NK-92 treated with Interleukin-12 subunit alpha and Interleukin-12 subunit beta, amount 100 ng/mL, for 24 hours (cell line): ENCODE data around the gene CHRM1.

ENCODE experiments used
- DNase-seq: peaks from one replicate; lab custom pipeline; 2025; lab: John Stamatoyannopoulos, UW

Gene CHRM1

GRCh38 chr11:62925745-62926679 is 4.8 kb upstream of the CHRM1 start:
- no peak for DNase-seq

DNA sequence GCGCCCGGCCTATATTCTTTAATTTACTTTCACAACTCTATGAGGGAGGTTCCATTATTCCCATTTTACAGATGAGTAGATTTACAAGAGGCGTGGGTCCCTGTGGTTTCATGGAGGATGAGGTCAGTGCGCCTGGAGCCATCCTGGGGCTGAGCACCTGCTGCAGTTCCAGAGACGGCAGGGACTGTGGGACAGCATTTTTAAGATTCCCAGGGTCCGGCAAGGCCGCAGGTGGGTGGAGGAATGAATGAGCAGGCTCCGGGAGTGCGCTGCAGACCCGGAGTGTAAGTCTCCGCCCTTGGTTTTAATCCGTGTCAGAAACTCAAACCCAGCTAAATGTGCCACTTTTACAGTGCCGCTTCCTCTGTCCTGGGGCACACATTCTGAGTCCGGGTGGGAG is 4.1 kb upstream of the CHRM1 start:
- DNase-seq = no peak

DNA sequence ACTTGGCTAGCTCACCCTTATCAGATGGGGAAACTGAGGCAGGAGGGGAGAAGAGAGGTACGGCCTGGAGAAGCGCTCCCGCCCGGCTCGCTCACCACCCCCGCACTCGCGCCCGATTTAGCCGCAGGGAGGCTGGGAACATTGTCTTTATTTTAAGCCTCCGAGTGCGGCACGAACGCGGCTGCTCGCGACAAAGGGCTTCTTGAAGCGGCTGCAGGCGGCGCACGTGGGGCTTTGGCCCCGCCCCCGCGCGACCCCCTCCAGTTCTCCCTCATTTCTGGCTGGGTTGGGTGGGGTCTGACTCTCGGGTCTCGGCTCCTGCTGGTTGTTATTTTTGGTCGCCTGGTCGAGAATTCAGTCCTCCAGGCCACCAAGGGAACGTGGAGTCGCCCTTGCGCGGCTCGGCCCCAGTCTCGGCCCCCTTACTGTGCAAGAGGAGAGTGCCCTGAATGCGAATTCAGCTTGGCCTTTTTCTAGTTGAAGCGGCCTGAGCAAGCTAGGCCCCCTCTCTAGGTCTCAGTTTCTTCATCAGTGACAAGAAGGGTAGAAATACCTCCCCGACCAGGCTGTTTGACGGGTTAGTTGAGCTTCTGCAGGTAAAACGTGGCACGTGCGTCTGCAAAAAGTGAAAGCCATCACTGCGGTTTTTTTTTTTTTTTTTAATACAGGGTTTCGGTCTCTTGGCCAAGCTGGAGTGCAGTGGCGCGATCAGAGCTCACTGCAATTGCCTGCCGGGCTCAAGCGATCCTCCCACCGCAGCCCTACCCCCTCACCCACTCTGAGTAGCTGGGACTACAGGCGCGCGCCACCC is 2.6 kb upstream of the CHRM1 start:
- DNase-seq = no peak

DNA sequence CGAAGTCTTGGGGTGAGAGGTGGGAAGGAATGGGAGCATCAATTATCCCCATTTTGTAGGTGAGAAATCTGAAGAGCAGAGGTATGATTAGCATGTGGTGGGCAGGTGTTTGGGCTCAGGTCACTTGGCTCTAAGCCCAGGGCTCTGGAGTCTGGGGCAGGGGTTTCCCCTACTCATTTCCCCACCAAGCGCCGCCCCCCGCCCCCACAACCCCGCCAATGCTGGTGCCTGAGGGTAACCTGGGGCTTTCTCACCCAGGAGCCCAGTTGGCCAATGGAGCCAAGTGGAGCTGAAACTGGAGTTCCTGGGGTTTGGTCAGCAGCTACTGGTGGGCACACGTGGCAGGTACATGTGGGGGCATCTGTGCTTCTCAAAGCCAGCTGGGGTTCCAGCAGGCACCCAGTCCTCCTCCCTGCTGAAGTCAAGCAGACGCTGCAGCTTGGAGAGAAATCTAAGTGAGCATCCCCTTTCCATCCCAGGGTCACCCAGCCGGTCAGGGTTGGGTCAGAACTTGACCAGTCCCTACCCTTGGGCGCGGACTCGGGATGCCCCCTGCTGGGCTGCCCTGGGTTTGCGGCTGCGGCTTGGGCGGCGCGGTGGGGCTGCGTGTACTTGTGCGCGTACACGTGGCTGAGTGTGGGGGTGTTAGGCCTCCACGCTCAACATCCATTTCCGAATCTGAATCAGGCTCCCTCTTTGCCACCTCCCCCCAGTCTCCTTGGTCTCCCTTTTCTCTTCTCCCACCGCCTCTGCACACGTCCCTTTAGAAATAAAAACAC is 1.7 kb upstream of the CHRM1 start:
- DNase-seq = no peak

- DNase-seq = no peak
Measured at GRCh38 chr11:62922189-62922589, 1.0 kb upstream of the CHRM1 start.

DNA sequence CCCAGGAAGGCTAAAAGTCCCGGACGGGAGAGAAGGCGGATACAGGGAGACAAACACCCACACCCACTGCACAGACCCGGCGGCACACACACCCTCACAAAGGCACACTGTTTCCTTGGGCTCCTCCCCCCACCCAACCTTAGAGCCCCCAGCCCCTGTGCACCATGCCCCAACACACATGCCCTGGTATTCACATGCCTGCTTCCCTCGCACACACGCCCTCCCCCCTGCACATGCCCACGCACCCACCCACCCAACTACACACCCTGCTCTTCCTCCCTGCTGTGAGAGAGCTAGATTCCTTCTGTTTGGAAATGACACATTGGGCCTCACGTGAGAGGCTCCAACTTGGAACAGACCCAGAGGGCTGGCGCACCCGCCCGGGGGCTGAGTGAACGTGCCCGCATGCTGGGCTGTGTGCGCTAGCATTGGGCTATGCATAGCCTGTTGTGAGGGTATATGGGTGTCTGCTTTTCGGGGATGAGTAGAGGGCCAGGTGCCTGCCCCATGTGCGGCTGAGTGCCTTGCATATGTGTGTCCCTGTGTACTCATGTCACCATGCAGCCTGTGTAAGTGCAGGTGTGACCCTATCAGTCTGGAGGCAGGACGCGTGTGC is 518 bp upstream of the CHRM1 start:
- DNase-seq = no peak

DNA sequence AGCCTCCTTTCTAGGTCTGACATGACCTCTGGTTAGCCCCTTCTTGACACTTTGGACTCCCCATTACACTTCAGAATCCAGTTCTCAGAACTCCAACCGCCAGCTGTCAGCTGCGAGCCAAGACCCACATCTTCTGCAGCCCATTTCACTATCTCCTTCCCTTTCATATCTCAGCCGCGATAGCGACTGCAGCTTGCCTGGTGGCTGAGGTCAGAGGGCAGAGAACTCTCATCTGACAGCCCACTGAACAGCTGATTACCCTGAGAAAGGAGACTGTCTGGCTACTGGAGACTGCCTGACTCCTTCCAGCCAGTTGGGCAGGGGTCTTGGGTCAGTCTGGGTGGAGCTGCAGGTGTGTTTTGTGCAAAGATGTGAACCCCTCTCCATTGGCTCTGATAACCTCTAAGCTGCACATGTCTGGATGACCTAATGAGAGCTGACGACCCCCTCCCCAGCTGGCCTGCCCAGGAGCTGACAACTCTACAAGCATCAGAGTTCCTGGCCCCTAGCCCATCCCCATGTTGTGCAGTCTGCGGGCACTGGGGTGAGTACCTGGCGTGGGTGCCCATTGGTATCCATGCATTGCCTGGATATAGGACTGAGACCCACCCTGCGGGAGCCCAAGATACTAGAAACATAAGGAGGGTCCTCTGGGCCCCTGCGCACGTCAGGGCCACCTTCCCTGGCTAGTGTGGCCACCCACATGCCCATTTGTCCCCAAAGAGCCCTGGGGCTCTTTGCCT is 1.1 kb downstream of the CHRM1 start:
- no peak for DNase-seq

DNA sequence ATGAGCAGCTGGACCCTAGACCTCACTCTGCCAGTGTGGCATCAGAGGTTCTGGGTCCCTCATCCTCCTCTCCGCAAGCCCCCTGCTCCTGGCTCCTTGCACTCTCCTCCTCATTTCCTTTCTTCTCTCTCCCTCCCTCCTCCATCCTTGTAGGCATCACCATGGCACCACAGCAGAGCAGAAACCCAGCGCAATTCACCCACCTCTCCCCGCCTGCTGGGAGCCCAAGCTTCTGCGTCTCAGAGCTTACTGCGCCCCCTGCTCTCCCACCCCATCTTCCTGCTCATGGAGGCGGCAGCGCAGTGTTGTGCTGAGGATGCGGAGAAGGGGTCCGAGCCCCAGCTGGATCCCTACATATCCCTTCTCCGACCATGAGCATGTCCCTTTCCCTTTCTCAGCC is 1.7 kb downstream of the CHRM1 start:
- DNase-seq = no peak

DNA sequence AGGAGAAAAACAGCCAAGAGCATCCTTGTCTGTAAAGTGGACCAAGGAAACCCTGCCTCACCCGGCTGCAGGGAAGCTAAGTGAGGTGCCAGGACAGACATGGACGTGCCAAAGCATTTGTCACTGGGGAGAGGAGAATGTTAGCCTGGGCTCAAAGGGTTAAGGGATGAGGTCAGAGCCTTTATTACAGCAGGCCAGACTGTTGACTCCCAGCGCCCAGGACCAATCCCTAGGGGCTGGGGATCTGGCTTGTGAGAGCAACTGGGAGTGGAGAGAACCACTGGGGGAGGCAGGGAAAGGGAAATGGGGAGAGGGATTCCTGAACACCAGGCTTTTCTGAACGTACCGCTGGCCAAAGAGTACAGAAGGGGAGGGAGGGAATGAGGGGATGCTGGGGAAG is 2.6 kb downstream of the CHRM1 start:
- no peak for DNase-seq

DNA sequence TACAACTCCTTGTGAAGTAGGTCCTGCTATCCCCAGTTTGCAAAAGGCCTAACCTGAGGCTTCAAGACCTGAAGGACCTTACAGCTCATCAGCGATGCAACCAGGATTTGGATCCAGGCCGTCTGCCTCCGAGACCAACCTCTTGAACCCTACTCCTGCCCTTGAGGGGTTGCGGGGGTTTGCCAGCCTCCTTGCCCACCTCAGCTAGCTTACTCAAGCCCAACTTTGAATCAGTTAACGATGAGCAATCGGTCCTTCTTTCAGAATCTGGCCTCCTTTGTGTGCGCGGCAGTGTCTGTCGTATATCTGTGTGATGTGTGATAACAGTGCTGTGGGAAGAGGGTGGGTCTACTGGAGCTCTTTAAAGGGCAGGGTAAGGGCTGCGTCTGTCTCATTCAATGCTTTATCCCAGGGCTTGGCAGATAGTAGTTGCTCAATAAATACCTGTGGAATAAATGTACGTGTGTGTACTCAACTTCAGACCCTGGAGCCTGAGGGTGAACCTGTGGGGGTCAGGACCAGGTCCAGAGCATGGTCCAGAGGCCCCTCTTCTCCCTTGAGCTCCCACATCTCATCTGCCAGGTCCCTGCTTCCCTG is 3.2 kb downstream of the CHRM1 start:
- no peak for DNase-seq

GRCh38 chr11:62914416-62914815 is 6.7 kb downstream of the CHRM1 start:
- no peak for DNase-seq

- DNase-seq = no peak
Measured at GRCh38 chr11:62912268-62912667, 8.9 kb downstream of the CHRM1 start.

- no peak for DNase-seq
Measured at GRCh38 chr11:62911137-62912130, 9.7 kb downstream of the CHRM1 start.

DNA sequence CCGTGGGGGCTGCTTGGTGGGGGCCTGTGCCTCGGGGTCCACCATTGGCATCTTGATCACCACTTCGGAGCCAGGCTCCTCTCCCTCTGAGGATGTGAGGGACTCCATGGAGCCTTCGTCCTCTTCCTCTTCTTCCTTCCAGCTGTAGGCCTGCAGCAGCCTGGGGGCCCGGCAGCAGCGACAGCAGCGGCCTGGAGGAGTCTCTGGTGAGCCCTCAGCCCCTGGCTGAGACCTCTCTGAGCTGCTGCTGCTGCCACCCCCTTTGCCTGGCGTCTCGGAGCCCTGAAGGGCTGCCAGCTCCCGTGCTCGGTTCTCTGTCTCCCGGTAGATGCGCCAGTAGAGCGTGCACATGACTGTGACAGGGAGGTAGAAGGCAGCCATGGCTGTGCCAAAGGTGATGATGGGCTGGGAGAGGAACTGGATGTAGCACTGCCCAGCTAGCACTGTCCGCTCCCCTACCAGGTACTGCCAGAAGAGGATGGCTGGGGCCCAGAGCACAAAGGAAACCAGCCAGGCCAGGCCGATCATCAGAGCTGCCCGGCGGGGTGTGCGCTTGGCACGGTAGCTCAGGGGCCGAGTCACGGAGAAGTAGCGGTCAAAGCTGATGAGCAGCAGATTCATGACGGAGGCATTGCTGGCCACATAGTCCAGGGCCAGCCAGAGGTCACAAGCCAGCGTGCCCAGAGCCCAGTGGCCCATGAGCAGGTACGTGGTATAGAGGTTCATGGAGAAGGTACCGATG is 10.9 kb downstream of the CHRM1 start:
- no peak for DNase-seq

GRCh38 chr11:62909107-62909894 is 11.9 kb downstream of the CHRM1 start:
- DNase-seq = no peak

DNA sequence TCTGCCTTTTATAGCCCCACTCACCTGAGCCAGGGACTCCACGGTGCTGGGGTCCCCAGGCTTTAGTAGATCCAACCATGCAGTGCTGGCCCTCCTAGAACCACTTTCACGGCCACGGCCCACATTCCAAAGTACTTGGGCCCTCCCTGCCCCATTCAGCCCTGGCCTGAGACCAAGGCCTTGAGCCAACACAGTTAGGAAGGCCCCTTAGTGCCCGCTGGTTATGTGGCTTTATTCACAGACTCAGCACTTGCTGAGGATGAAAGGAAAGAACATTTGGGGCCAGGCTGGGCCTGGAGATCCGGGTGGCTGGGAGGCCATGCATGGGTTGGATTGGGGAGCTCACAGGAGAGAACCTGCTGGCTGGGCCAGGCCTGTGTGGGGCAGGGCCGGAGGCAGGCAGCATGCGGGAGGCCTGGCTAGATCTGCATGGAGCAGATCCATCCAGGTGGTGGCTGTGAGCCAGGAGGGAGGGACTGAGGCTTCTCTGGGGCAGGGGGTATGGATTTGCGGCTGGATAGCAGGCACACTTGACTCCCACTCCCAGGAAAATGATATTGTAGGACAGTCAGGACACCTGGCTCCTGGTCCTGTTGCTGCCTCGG is 12.6 kb downstream of the CHRM1 start:
- no peak for DNase-seq

DNA sequence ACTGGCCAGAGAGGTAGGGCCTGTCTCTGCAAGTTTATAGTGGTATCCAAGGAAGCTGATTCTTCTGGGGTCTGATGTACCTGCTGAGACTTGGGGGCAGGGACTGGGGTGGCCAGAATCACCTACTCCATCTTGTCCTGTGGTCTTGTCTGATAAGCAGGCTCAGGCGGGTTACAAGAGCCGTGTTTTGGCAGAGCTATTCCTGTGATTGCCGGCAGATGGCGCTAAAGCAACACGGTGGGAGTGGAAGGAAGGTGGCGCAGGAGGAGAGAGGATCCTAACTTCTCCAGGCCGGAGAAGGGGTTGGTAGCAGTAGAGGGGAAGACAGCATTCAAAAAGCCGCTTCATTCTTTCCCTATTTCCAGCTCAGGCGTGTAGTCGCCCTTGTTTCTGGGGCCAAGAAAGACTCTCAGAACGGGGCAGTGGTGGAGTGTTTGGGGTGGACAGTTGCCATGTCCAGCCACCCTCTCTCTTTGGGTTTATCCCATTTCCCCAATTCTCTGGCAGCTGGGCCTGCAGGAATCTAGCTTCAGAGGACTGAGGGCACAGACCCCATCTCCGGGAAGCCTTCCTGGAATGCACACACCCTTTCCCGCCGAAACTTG is 15.1 kb downstream of the CHRM1 start:
- DNase-seq = peak; percentile 52
